Measurements from ENCODE around the gene SLC12A3.
A peak's percentile ranks its signal among the peaks of the same experiment; 100 is the strongest.

SLC12A3 gene

DNA sequence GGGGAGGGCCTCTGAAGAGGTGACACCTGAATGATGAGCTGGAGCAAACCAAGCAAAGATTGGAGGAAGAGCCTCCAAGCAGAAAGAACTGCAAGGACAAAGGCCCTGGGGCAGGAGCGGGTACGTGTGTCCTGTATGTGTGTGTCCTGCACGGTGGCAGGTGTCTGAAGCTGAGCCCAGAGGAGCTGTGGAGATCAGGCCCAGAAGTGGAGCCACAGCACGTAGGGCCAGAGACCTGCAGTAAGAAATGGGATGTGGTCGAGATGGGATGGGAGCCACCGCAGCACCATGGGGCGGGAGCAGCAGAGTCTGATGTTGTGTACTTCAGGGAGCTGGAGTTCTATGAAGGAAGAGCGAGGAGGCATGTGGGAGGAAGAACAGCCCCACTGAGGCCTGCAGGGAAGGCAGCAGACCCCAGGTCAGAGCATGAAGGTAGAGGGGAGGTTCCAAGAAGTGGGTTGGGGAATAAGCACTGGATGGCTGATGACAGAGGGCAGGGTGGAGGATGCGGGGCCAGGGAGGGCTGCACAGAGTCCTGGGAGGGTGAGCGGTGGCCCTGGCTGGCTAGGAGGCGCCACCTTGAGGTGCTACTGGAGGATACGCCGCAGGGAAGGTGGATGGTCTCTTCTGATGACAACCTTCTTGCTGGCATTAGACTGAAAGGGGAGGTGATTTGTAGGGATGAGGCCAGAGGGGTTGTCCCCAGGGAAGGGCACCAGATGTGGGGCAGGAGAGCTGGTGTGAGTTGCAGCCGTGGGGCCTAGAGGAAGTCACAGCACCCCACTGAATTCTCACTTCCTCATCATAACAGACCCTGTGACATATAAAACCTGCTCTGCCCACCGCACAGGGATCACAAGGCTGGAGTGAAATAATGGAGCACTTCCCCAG, 86.1 kb downstream of the SLC12A3 start:
- ChIA-PET POLR2A (no interaction called here), CTCF (interaction anchor here (0.6 to 1.0 kb wide), 5 partner anchors 10 to 165 kb away, joined by 3 to 6 read pairs (median 3); no protein-coding TSS in a partner anchor)
- DNase-seq (ENCODE audit: extremely low spot score): peak; percentile 72
- TF ChIP-seq, protein P1, sequence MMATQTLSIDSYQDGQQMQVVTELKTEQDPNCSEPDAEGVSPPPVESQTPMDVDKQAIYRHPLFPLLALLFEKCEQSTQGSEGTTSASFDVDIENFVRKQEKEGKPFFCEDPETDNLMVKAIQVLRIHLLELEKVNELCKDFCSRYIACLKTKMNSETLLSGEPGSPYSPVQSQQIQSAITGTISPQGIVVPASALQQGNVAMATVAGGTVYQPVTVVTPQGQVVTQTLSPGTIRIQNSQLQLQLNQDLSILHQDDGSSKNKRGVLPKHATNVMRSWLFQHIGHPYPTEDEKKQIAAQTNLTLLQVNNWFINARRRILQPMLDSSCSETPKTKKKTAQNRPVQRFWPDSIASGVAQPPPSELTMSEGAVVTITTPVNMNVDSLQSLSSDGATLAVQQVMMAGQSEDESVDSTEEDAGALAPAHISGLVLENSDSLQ (IDR thresholded peaks at IDR 0.05): no peak
- TF ChIP-seq TARDBP (IDR thresholded peaks at IDR 0.05) (no peak), LEF1 (IDR thresholded peaks at IDR 0.05; ENCODE audit: borderline replicate concordance) (no peak), CTBP1 (IDR thresholded peaks at IDR 0.05; ENCODE audit: borderline replicate concordance) (no peak), ELF4 (IDR thresholded peaks at IDR 0.05) (no peak), L3MBTL2 (conservative IDR thresholded peaks at IDR 0.05) (no peak), ZNF384 (IDR thresholded peaks at IDR 0.05) (no peak), FOXM1 (IDR thresholded peaks at IDR 0.05; ENCODE audit: borderline replicate concordance) (no peak), SP1 (IDR thresholded peaks at IDR 0.05) (no peak), HDGF (IDR thresholded peaks at IDR 0.05; ENCODE audit: borderline replicate concordance) (no peak), BHLHE40 (IDR thresholded peaks at IDR 0.05; ENCODE audit: borderline replicate concordance) (no peak), FOXK2 (IDR thresholded peaks at IDR 0.05) (no peak), ARNT (IDR thresholded peaks at IDR 0.05) (no peak), SUZ12 (IDR thresholded peaks at IDR 0.05) (no peak), NFRKB (IDR thresholded peaks at IDR 0.05) (no peak), FOXA1 (IDR thresholded peaks at IDR 0.05) (no peak)

GRCh38 chr16:56953006-56953405, 88.0 kb downstream of the SLC12A3 start:
- ChIA-PET POLR2A (no interaction called here), CTCF (interaction anchor here (1.0 kb wide), 1 partner anchor 159 kb away, joined by 4 read pairs; no protein-coding TSS in a partner anchor)
- no peak for DNase-seq (ENCODE audit: extremely low spot score)
- TF ChIP-seq CTBP1 (IDR thresholded peaks at IDR 0.05; ENCODE audit: borderline replicate concordance) (no peak), ELF4 (IDR thresholded peaks at IDR 0.05) (no peak), FOXK2 (IDR thresholded peaks at IDR 0.05) (no peak), HDGF (IDR thresholded peaks at IDR 0.05; ENCODE audit: borderline replicate concordance) (no peak), NFRKB (IDR thresholded peaks at IDR 0.05) (no peak), TARDBP (IDR thresholded peaks at IDR 0.05) (no peak), FOXA1 (IDR thresholded peaks at IDR 0.05) (no peak), SP1 (IDR thresholded peaks at IDR 0.05) (no peak), ZNF384 (IDR thresholded peaks at IDR 0.05) (no peak), L3MBTL2 (conservative IDR thresholded peaks at IDR 0.05) (no peak), LEF1 (IDR thresholded peaks at IDR 0.05; ENCODE audit: borderline replicate concordance) (no peak), ARNT (IDR thresholded peaks at IDR 0.05) (no peak), FOXM1 (IDR thresholded peaks at IDR 0.05; ENCODE audit: borderline replicate concordance) (no peak), SUZ12 (IDR thresholded peaks at IDR 0.05) (no peak), BHLHE40 (IDR thresholded peaks at IDR 0.05; ENCODE audit: borderline replicate concordance) (no peak)
- TF ChIP-seq, protein P1 (IDR thresholded peaks at IDR 0.05): no peak

DNA sequence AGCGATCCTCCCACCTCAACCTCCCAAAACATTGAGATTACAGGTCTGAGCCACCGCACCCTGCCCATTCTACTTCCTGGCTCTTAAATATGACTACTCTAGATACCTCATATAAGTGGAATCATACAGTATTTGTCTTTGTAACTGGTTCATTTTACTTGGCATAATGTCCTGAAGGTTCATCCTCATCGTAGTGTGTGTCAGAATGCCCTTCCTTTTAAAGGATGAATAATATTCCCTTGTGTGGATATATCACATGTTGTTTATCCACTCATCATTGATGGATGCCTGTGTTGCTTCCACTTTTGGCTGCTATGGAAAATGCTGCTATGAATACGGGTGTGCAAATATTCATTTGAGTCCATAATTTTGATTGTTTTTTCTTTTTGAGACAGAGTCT, 91.1 kb downstream of the SLC12A3 start:
- CTCF ChIA-PET: interaction anchor here (2.4 kb wide), 1 partner anchor 9 kb away, joined by 15 read pairs; no protein-coding TSS in a partner anchor
- POLR2A ChIA-PET: no interaction called here
- TF ChIP-seq CTBP1 (IDR thresholded peaks at IDR 0.05; ENCODE audit: borderline replicate concordance) (no peak), LEF1 (IDR thresholded peaks at IDR 0.05; ENCODE audit: borderline replicate concordance) (no peak), ARNT (IDR thresholded peaks at IDR 0.05) (no peak)
- DNase-seq (ENCODE audit: extremely low spot score): no peak

GRCh38 chr16:56956756-56957155, 91.7 kb downstream of the SLC12A3 start:
- no peak for TF ChIP-seq SP1 (IDR thresholded peaks at IDR 0.05)
- no peak for TF ChIP-seq FOXA1 (IDR thresholded peaks at IDR 0.05)
- no peak for TF ChIP-seq CTBP1 (IDR thresholded peaks at IDR 0.05; ENCODE audit: borderline replicate concordance)
- no peak for TF ChIP-seq BHLHE40 (IDR thresholded peaks at IDR 0.05; ENCODE audit: borderline replicate concordance)
- TF ChIP-seq L3MBTL2 (conservative IDR thresholded peaks at IDR 0.05): no peak
- TF ChIP-seq, protein P1 (IDR thresholded peaks at IDR 0.05): no peak
- no peak for TF ChIP-seq FOXK2 (IDR thresholded peaks at IDR 0.05)
- no peak for TF ChIP-seq HDGF (IDR thresholded peaks at IDR 0.05; ENCODE audit: borderline replicate concordance)
- no peak for TF ChIP-seq LEF1 (IDR thresholded peaks at IDR 0.05; ENCODE audit: borderline replicate concordance)
- TF ChIP-seq NFRKB (IDR thresholded peaks at IDR 0.05): no peak
- DNase-seq (ENCODE audit: extremely low spot score): no peak
- ChIA-PET POLR2A (no interaction called here), CTCF (no interaction called here)

- DNase-seq (ENCODE audit: extremely low spot score): no peak
These were observed 95.8 kb downstream of the SLC12A3 start for GRCh38 chr16:56960681-56961281.

More at GRCh38 chr16:56960681-56961281, 95.8 kb downstream of the SLC12A3 start:
- TF ChIP-seq ZNF384 (IDR thresholded peaks at IDR 0.05) (no peak), ELF4 (IDR thresholded peaks at IDR 0.05) (no peak), NFRKB (IDR thresholded peaks at IDR 0.05) (no peak), BHLHE40 (IDR thresholded peaks at IDR 0.05; ENCODE audit: borderline replicate concordance) (no peak), FOXA1 (IDR thresholded peaks at IDR 0.05) (no peak), SP1 (IDR thresholded peaks at IDR 0.05) (no peak), TARDBP (IDR thresholded peaks at IDR 0.05) (no peak), L3MBTL2 (conservative IDR thresholded peaks at IDR 0.05) (no peak), CTBP1 (IDR thresholded peaks at IDR 0.05; ENCODE audit: borderline replicate concordance) (no peak)
- TF ChIP-seq, protein P1 (IDR thresholded peaks at IDR 0.05): no peak
- CTCF ChIA-PET: no interaction called here
- POLR2A ChIA-PET: no interaction called here
